HG02938 (cell line): Measurements from ENCODE around the gene CDH15.
"Not testable (repeated sequence)": the region's sequence is repeated elsewhere in the genome, so short reads cannot be mapped to it uniquely, and the experiment has no call there.

Source experiments
- ATAC-seq: cut with Tn5 transposase; IDR thresholded peaks from one replicate; pipeline ENCODE4 v1.9.1; 2021; ENCODE audit warnings: mild to moderate bottlenecking, moderate library complexity; ENCODE audit not compliant: unreplicated experiment

The CDH15 gene

DNA sequence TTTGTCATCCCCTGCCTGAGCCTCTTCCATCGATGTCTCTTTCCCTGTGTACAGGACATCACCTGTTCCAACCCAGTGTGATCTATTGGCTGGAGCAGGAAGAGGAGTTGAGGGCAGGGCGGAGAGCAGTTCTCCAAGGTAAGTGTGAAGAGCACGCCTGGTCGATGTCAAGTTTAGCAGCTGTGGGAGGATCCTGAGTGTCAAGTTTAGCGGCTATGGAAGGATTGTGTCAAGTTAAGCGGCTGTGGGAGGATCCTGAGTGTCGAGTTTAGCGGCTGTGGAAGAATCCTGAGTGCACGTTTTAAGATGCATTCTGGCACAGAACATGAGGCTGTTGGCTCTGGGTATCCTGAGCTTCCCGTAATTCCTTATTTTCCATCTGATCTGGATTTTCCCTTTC is 53.1 kb downstream of the CDH15 start:
- ATAC-seq, result no peak

DNA sequence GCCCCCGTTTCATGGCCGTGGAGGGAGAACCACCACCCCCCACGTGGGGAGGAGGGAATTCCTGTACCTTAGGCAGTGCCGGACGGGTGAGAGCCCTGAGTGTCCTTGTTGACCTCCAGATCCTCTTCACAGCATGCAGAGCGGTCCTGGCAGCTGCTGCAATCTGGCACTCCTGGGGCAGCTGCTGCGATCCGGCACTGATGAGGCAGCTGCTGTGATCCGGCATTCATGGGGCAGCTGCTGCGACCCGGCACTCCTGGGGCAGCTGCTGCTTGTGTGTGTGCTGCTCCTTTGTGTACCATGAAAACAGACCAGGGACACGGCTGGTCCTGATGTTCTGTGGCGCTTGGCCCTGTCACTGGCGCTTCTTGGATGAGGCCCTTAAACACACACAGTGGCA is 58.7 kb downstream of the CDH15 start:
- ATAC-seq, result no peak

GRCh38 chr16:89232107-89232506 is 60.6 kb downstream of the CDH15 start:
- ATAC-seq, result no peak

DNA sequence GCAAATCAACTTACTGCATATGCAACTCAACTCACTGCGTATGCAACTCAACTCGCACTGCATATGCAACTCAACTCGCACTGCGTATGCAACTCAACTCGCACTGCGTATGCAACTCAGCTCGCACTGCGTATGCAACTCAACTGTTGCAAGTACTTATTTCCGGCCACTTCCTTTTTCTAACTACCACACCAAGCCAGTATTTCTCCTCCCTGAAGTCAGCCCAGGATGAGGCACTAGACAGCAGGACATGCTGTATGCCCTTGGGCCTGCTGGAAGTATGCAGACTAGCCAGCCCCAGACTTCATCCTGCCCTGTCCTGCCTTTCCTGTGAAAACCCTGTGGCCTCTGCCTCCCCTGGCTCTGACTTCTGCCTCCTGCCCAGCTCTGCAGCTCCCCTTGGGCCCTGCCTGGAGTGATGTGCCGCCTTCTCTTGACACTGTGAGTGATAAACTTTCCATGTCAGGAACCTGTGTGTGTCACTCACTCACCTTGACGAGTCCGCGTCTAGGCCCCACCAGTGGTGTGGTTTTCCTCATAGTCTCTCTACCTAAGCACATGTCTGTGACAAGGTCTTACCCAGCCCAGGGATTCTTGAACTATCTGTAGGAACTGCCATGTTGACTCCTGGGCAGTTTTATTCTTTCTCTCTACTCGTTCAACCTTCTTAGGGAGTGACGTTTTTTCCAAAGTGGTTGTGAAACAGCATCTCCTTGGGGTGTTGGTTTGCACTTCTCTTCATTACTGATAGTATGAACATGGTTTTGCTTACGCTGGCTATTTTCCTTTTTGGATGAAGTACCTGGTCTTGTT is 62.3 kb downstream of the CDH15 start:
- ATAC-seq, result no peak

DNA sequence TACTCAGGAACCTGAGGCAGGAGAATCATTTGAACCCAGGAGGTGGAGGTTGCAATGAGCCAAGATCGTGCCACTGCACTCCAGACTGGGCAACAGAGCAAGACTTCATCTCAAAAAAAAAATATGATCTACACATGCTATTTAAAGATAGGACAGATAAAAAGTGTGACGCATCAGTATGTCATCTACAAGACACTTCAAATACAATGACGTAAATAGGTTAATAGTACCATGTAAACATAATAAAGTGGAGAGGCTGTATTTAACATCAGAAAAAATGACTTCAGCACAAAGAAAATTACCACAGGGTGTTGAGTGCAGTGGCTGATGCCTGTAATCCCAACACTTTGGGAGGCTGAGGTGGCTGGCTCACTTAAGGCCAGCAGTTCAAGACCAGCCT is 66.2 kb downstream of the CDH15 start:
- no peak for ATAC-seq

- ATAC-seq, result peak; percentile 44
These were observed 69.8 kb downstream of the CDH15 start for GRCh38 chr16:89241187-89242007.

DNA sequence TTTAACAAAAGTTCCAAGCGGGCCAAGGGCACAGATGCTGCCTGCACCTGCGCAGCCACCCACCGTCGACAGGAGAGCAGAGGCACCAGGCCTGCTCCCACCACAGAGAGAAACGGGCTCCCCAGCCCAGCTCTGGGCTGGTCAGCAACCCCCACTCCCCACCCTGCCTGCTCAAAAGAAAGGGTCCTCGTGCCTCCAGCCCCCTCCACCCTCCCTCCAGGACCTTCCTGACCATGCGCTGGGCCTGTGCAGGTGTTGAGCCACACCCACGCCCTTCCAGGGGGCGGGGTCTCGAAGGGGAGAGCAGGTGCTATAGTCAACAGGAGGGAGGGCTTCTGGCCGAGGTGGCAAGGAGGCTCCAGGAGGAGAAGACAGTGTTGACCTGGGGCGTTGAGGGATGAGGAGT is 71.2 kb downstream of the CDH15 start:
- no peak for ATAC-seq

GRCh38 chr16:89243664-89244063 is 72.1 kb downstream of the CDH15 start:
- no peak for ATAC-seq

DNA sequence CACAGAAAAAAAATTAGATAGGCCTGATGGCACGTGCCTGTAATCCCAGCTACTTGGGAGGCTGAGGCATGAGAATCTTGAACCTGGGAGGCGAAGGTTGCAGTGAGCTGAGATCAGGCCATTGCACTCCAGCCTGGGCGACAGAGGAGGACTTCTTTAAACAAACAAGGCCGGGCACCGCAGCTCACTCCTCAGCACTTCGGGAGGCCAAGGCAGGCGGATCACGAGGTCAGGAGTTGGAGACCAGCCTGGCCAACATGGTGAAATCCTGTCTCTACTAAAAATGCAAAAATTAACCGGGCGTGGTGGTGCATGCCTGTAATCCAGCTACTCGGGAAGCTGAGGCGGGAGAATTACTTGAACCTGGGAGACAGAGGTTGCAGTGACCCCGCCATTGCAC is 72.7 kb downstream of the CDH15 start:
- ATAC-seq, result not testable (repeated sequence)

DNA sequence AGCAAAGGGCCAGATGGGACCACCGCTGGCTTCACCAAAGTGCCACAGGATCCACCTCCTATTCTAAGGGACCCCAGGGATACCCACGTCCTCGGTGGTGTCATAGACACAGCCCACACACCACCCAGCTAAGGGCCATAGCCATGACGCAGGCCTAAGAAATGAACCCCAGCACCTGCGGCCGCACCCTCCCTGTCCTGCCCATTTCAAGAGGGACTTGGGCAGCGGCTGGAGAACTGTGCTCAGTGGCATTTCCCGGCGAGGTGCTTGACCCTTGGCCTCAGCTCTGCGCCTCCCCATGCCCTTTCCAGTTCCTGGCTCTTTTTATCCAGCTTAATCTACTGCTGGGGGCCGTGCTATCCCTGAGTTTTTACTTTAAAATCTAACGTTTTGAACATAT is 73.2 kb downstream of the CDH15 start:
- ATAC-seq, result no peak
